ENCODE measurements around the gene UBQLN4. TPM values are rescaled to one million over a fixed set of nuclear protein-coding genes. Genes with fewer than 3 reads are reported as not detected.
A peak's percentile ranks its signal among the peaks of the same experiment; 100 is the strongest.

The UBQLN4 gene
- total RNA-seq, 2 donors from 2014 or later = 23.2 to 43.4 TPM

GRCh38 chr1:156090840-156091188, 37.2 kb upstream of the UBQLN4 start:
- H3K27ac ChIP-seq = no peak overlapping the region
- peak; percentile 83 for TF ChIP-seq CTCF (IDR thresholded peaks at IDR 0.05)
- H3K4me3 ChIP-seq = no peak overlapping the region
- peak; percentile 92 for DNase-seq
- peak overlapping the region; percentile 26 to 50 for H3K9ac ChIP-seq (ENCODE audit: low read depth in 2 of 2, low read length in 2 of 2)
- H3K27me3 ChIP-seq = no peaks in the 10 kb centered on the region
- no peaks in the 10 kb centered on the region for H3K9me3 ChIP-seq
- intact Hi-C loops (cut with DNase I) = loop anchor here (1.0 kb wide), 1 partner anchor 134 kb away; no protein-coding TSS in a partner anchor
- H3K36me3 ChIP-seq = no peaks in the 10 kb centered on the region
- no peaks in the 10 kb centered on the region for H3K4me1 ChIP-seq

- Histone ChIP-seq H3K9me3 (no peaks in the 10 kb centered on the region), H3K4me1 (no peaks in the 10 kb centered on the region), H3K36me3 (no peaks in the 10 kb centered on the region), H3K27ac (no peak overlapping the region), H3K27me3 (no peaks in the 10 kb centered on the region), H3K9ac (ENCODE audit: low read depth in 2 of 2, low read length in 2 of 2) (peak overlapping the region in 1 of 2 donors; percentile 26), H3K4me3 (no peak overlapping the region)
- intact Hi-C loops (cut with DNase I) = loop anchor here (1.0 kb wide), 1 partner anchor 135 kb away; no protein-coding TSS in a partner anchor
- no peak for TF ChIP-seq CTCF (IDR thresholded peaks at IDR 0.05)
- no peak for DNase-seq
Observed at GRCh38 chr1:156090138-156090839, 36.7 kb upstream of the UBQLN4 start.

- no peaks in the 10 kb centered on the region for H3K4me1 ChIP-seq
- H3K4me3 ChIP-seq = no peak overlapping the region
- no peak for DNase-seq
- TF ChIP-seq CTCF (IDR thresholded peaks at IDR 0.05) = no peak
- H3K9me3 ChIP-seq = no peaks in the 10 kb centered on the region
- no peaks in the 10 kb centered on the region for H3K27me3 ChIP-seq
- H3K27ac ChIP-seq = no peak overlapping the region
- no peaks in the 10 kb centered on the region for H3K36me3 ChIP-seq
- intact Hi-C loops (cut with DNase I) = loop anchor here (1.0 kb wide), 1 partner anchor 136 kb away; no protein-coding TSS in a partner anchor
- H3K9ac ChIP-seq (ENCODE audit: low read depth in 2 of 2, low read length in 2 of 2) = peak overlapping the region in 1 of 2 donors; percentile 26
Observed at GRCh38 chr1:156089704-156090103, 36.1 kb upstream of the UBQLN4 start.

- no peaks in the 10 kb centered on the region for H3K27me3 ChIP-seq
- DNase-seq = no peak
- H3K9ac ChIP-seq (ENCODE audit: low read depth in 2 of 2, low read length in 2 of 2) = no peak overlapping the region
- no peak overlapping the region for H3K4me3 ChIP-seq
- no peaks in the 10 kb centered on the region for H3K9me3 ChIP-seq
- TF ChIP-seq CTCF (IDR thresholded peaks at IDR 0.05) = no peak
- intact Hi-C loops (cut with DNase I) = no loop called here
- no peaks in the 10 kb centered on the region for H3K36me3 ChIP-seq
- no peak overlapping the region for H3K27ac ChIP-seq
- H3K4me1 ChIP-seq = no peaks in the 10 kb centered on the region
Observed at GRCh38 chr1:156086256-156086662, 32.7 kb upstream of the UBQLN4 start.

- no peak for DNase-seq
- H3K9me3 ChIP-seq = no peaks in the 10 kb centered on the region
- H3K9ac ChIP-seq (ENCODE audit: low read depth in 2 of 2, low read length in 2 of 2) = no peak overlapping the region
- H3K36me3 ChIP-seq = no peaks in the 10 kb centered on the region
- TF ChIP-seq CTCF (IDR thresholded peaks at IDR 0.05) = no peak
- no peaks in the 10 kb centered on the region for H3K27me3 ChIP-seq
- intact Hi-C loops (cut with DNase I) = no loop called here
- H3K4me3 ChIP-seq = no peak overlapping the region
- no peak overlapping the region for H3K27ac ChIP-seq
- H3K4me1 ChIP-seq = no peaks in the 10 kb centered on the region
Observed at GRCh38 chr1:156083800-156084790, 30.5 kb upstream of the UBQLN4 start.

Measured in colonic mucosa (tissue), 4 donors.